Measurements from ENCODE around the gene PRG3. TPM values are rescaled to one million over a fixed set of nuclear protein-coding genes. Genes with fewer than 3 reads are reported as not detected.

The PRG3 gene
- total and polyA plus RNA-seq, 2 of the 4 experiments (the other 2 are of a cell fraction): not detected

DNA sequence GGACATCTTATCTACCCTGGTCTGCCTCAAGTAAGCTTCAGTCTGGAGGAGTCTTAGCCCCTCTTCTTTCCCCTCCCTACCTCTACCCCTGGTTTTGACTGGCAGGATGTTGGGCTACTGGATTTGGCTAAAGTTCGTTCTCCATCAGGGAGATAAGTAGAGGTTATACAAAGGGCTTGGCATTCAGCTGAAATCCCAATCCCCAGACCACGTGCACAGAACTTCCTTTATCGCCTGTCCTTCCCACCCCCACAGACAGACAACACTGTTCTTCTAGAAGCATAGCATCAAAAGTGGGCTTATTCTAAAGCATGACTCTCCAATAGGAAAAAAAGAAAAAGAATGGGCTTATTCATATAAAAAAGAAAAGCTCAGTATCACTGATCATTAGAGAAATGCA, 7.8 kb downstream of the PRG3 start:
- H3K36me3 ChIP-seq (ENCODE audit: control insufficient read depth, insufficient read depth, low read length): no peaks in the 10 kb centered on the region
- H3K4ac ChIP-seq (ENCODE audit: low read depth, low read length): no peak overlapping the region
- ChIA-PET CTCF (no interaction called here), POLR2A (ENCODE audit: unreplicated experiment) (no interaction called here)
- H3K27ac ChIP-seq (ENCODE audit: insufficient read depth, low read length): no peak overlapping the region
- no peak overlapping the region for H3K14ac ChIP-seq (replicated peaks; ENCODE audit: low read depth, low read length)
- H3K4me2 ChIP-seq (ENCODE audit: low read depth, low read length): no peak overlapping the region
- no peaks in the 10 kb centered on the region for H3K79me1 ChIP-seq (ENCODE audit: low read depth in 1 of 2, low read length in 2 of 2)
- in situ Hi-C loops (cut with MboI; ENCODE audit: low sequenced_read_pairs) (loop anchor here (25.0 kb wide), 1 partner anchor 536 kb away; no protein-coding TSS in a partner anchor), dilution Hi-C loops (cut with HindIII; ENCODE audit: low sequenced_read_pairs, unreplicated experiment) (no loop called here), intact Hi-C loops (cut with micrococcal nuclease) (no loop called here)
- BruUV-seq (replicated peaks): no TSS peak
- no CpG with 5 or more reads among the region's 3 CpGs for WGBS, 2 experiments (ENCODE audit: extremely low coverage in 2 of 2, insufficient read length in 1 of 2)
- no peak overlapping the region for H3K4me3 ChIP-seq (ENCODE audit: insufficient read depth, low read depth, low read length)
- H3K9ac ChIP-seq (ENCODE audit: low read depth, low read length): no peak overlapping the region
- no peak overlapping the region for H4K91ac ChIP-seq (ENCODE audit: insufficient read depth, low read depth, low read length)
- no peak overlapping the region for H2AK9ac ChIP-seq (replicated peaks; ENCODE audit: low read depth, low read length, poor library complexity)
- H4K8ac ChIP-seq (ENCODE audit: low read depth in 2 of 2, low read length in 2 of 2): no peak overlapping the region
- no peak overlapping the region for H2BK5ac ChIP-seq (ENCODE audit: low read depth, low read length, poor library complexity, severe bottlenecking)
- no peak overlapping the region for H3K18ac ChIP-seq (ENCODE audit: low read depth, low read length)
- H3K56ac ChIP-seq (ENCODE audit: extremely low read depth, insufficient read depth, low read length): no peak overlapping the region
- H2BK15ac ChIP-seq (ENCODE audit: low read depth, low read length): no peak overlapping the region
- ATAC-seq (ENCODE audit: low read depth) (no peak), DNase-seq (no peak)
- no peak overlapping the region for H2BK120ac ChIP-seq (ENCODE audit: low read depth, low read length)
- H3K9me3 ChIP-seq (ENCODE audit: control insufficient read depth, insufficient read depth, low read length): no peaks in the 10 kb centered on the region
- TF ChIP-seq CEBPB (IDR thresholded peaks at IDR 0.05; ENCODE audit: low read depth, low read length): no peak
- TF ChIP-seq FOS (IDR thresholded peaks at IDR 0.05; ENCODE audit: low read depth, low read length): no peak
- TF ChIP-seq CHD1 (IDR thresholded peaks at IDR 0.05; ENCODE audit: low read depth, low read length): no peak
- TF ChIP-seq BHLHE40 (IDR thresholded peaks at IDR 0.05; ENCODE audit: low read depth, low read length): no peak
- no peak for TF ChIP-seq RCOR1 (IDR thresholded peaks at IDR 0.05; ENCODE audit: insufficient replicate concordance, low read length)
- no peak for TF ChIP-seq MAZ (IDR thresholded peaks at IDR 0.05; ENCODE audit: borderline replicate concordance, low read depth, low read length)
- TF ChIP-seq POLR2A (IDR thresholded peaks at IDR 0.05; ENCODE audit: low read depth, low read length): no peak
- TF ChIP-seq, protein P1, sequence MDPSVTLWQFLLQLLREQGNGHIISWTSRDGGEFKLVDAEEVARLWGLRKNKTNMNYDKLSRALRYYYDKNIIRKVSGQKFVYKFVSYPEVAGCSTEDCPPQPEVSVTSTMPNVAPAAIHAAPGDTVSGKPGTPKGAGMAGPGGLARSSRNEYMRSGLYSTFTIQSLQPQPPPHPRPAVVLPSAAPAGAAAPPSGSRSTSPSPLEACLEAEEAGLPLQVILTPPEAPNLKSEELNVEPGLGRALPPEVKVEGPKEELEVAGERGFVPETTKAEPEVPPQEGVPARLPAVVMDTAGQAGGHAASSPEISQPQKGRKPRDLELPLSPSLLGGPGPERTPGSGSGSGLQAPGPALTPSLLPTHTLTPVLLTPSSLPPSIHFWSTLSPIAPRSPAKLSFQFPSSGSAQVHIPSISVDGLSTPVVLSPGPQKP (IDR thresholded peaks at IDR 0.05; ENCODE audit: borderline replicate concordance, low read depth, low read length): no peak
- TF ChIP-seq, protein P2, sequence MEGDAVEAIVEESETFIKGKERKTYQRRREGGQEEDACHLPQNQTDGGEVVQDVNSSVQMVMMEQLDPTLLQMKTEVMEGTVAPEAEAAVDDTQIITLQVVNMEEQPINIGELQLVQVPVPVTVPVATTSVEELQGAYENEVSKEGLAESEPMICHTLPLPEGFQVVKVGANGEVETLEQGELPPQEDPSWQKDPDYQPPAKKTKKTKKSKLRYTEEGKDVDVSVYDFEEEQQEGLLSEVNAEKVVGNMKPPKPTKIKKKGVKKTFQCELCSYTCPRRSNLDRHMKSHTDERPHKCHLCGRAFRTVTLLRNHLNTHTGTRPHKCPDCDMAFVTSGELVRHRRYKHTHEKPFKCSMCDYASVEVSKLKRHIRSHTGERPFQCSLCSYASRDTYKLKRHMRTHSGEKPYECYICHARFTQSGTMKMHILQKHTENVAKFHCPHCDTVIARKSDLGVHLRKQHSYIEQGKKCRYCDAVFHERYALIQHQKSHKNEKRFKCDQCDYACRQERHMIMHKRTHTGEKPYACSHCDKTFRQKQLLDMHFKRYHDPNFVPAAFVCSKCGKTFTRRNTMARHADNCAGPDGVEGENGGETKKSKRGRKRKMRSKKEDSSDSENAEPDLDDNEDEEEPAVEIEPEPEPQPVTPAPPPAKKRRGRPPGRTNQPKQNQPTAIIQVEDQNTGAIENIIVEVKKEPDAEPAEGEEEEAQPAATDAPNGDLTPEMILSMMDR (conservative IDR thresholded peaks at IDR 0.05; ENCODE audit: low read depth, low read length): no peak
- no peak for TF ChIP-seq RFX5 (IDR thresholded peaks at IDR 0.05; ENCODE audit: low read depth, low read length)
- TF ChIP-seq RAD21 (IDR thresholded peaks at IDR 0.05; ENCODE audit: low read length): no peak
- H2AFZ ChIP-seq (replicated peaks; ENCODE audit: low read length, poor library complexity): no peak overlapping the region
- H2AK5ac ChIP-seq (ENCODE audit: low read depth, low read length): no peak overlapping the region
- H3K9me1 ChIP-seq (ENCODE audit: insufficient read depth, low read length): no peaks in the 10 kb centered on the region
- no peaks in the 10 kb centered on the region for H4K20me1 ChIP-seq (ENCODE audit: insufficient read depth, low read length)
- H4K5ac ChIP-seq (ENCODE audit: low read depth, low read length): no peak overlapping the region
- H3K23ac ChIP-seq (ENCODE audit: low read depth, low read length): no peak overlapping the region
- H3K27me3 ChIP-seq (ENCODE audit: control insufficient read depth, insufficient read depth, low read length): peaks cover 5% of the 10 kb centered on the region
- H2BK20ac ChIP-seq (ENCODE audit: low read depth, low read length): no peak overlapping the region
- no peaks in the 10 kb centered on the region for H3K4me1 ChIP-seq (ENCODE audit: control insufficient read depth, insufficient read depth, low read length)

All from IMR-90 (cell line).